CD4-positive, alpha-beta T cell treated with Interleukin-1 beta for 1 hour (primary cell): ENCODE data around the gene PKIB.
A peak's percentile ranks its signal among the peaks of the same experiment; 100 is the strongest.
"Not testable (repeated sequence)": the region's sequence is repeated elsewhere in the genome, so short reads cannot be mapped to it uniquely, and the experiment has no call there.

ENCODE experiments used
- DNase-seq, 2 donors: peaks; one replicate each; pipeline ENCODE4 v3.0.0-alpha.2; 2020 to 2022

The PKIB gene

GRCh38 chr6:122609881-122610689 lies at the start of gene PKIB:
PKIB (plus strand) TSS chr6:122610405; CDS start chr6:122717795, 107,390 bp downstream.
- peak; percentile 44 to 51 for DNase-seq

GRCh38 chr6:122563364-122564052 lies 46.7 kb upstream of the PKIB start:
- no peak for DNase-seq

- DNase-seq: no peak
Observed at GRCh38 chr6:122564230-122564629, 46.0 kb upstream of the PKIB start.

GRCh38 chr6:122565708-122566107 lies 44.5 kb upstream of the PKIB start:
- DNase-seq: no peak

GRCh38 chr6:122567034-122567433 lies 43.2 kb upstream of the PKIB start:
- no peak for DNase-seq

- no peak for DNase-seq
Observed at GRCh38 chr6:122568350-122568749, 41.9 kb upstream of the PKIB start.

GRCh38 chr6:122568797-122569221 lies 41.4 kb upstream of the PKIB start:
- no peak for DNase-seq

GRCh38 chr6:122569230-122569771 lies 40.9 kb upstream of the PKIB start:
- DNase-seq: no peak

- DNase-seq: no peak
Observed at GRCh38 chr6:122571888-122572287, 38.3 kb upstream of the PKIB start.

- DNase-seq: no peak
Observed at GRCh38 chr6:122576888-122577287, 33.3 kb upstream of the PKIB start.

- no peak for DNase-seq
Observed at GRCh38 chr6:122578961-122579360, 31.2 kb upstream of the PKIB start.

GRCh38 chr6:122580737-122581136 lies 29.5 kb upstream of the PKIB start:
- DNase-seq: no peak

- DNase-seq: no peak
Observed at GRCh38 chr6:122589115-122589514, 21.1 kb upstream of the PKIB start.

GRCh38 chr6:122598295-122598694 lies 11.9 kb upstream of the PKIB start:
- not testable (repeated sequence) for DNase-seq

GRCh38 chr6:122604676-122605075 lies 5.5 kb upstream of the PKIB start:
- no peak for DNase-seq

GRCh38 chr6:122610690-122611455 lies 668 bp downstream of the PKIB start:
- DNase-seq: peak; percentile 3

GRCh38 chr6:122612838-122613237 lies 2.6 kb downstream of the PKIB start:
- DNase-seq: no peak

GRCh38 chr6:122614303-122614702 lies 4.1 kb downstream of the PKIB start:
- no peak for DNase-seq

GRCh38 chr6:122615409-122615808 lies 5.2 kb downstream of the PKIB start:
- no peak for DNase-seq

GRCh38 chr6:122616877-122617276 lies 6.7 kb downstream of the PKIB start:
- DNase-seq: no peak

- no peak for DNase-seq
Observed at GRCh38 chr6:122619309-122619708, 9.1 kb downstream of the PKIB start.

GRCh38 chr6:122620428-122620827 lies 10.2 kb downstream of the PKIB start:
- DNase-seq: no peak

- no peak for DNase-seq
Observed at GRCh38 chr6:122620902-122621301, 10.7 kb downstream of the PKIB start.
